Keratinocyte (primary cell): ENCODE data around the gene POLR2C.

ENCODE experiments used
- CTCF ChIP-seq, 3 experiments: IDR thresholded peaks in 1 of 3; conservative IDR thresholded peaks in 1 of 3; optimal IDR thresholded peaks in 1 of 3; 2 replicates in 2 of 3; 3 replicates in 1 of 3; pipeline versions ENCODE3 to v1.5.1; 2011; ENCODE audit warnings: low read length in 3 of 3, mild to moderate bottlenecking in 3 of 3, moderate library complexity in 2 of 3, control low read depth in 1 of 3, inconsistent platforms in 1 of 3; ENCODE audit not compliant: insufficient read depth in 2 of 3; ENCODE audit errors: extremely low read depth in 1 of 3
- EZH2 ChIP-seq: IDR thresholded peaks from one replicate; pipeline ENCODE4 v1.6.1; 2012; ENCODE audit warnings: inconsistent platforms, mild to moderate bottlenecking, low read length, moderate library complexity

GRCh38 chr16:57434003-57434402 is 28.5 kb upstream of the POLR2C start:
- no peak for TF ChIP-seq CTCF (optimal IDR thresholded peaks at IDR 0.05 in 1 of 3, IDR thresholded peaks at IDR 0.05 in 1 of 3, conservative IDR thresholded peaks at IDR 0.05 in 1 of 3; ENCODE audit: extremely low read depth in 1 of 3, insufficient read depth in 2 of 3, low read length in 3 of 3)
- TF ChIP-seq EZH2, result no peak
